Measurements from ENCODE around the gene MPV17.
"Not testable (repeated sequence)": the region's sequence is repeated elsewhere in the genome, so short reads cannot be mapped to it uniquely, and the experiment has no call there.

Gene MPV17, protein sequence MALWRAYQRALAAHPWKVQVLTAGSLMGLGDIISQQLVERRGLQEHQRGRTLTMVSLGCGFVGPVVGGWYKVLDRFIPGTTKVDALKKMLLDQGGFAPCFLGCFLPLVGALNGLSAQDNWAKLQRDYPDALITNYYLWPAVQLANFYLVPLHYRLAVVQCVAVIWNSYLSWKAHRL

DNA sequence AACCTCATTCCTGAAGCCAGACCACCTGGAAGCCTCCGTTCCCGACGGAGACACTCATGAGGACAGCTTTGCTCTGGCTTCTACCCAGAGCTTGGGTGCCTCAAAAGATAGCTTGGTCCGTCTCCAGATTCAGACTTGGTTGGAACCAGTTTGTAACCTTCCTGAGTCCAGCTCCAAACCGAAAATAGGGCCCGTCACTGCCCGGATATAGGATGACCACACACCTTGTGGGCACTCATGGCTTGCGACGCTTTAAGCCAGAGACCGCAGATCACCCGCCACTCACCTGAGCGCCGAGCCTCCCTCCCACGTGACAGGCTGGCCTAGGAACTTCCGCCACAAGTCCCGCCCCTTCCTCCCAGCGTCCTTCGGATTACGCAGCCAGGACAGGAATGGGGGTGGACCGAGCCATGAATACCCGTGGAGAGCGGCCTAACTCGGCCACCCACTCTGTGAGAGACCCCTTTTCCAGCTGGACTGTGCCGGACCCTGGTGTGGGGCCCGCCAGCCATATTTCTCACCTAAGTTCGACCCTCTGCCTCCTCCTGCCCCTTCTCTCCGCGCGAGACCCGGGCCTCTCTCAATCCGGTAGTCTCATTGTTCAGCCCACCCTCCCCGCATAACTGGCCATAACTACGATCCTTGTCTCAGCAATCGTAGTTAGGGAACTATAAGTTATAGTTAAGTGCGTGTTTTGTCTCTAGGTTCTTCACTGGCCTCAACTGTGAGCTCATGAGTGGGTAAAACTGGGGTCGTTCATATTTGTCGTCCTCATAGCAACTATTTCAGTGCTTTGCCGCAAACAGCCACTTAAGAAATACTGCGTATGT is at the start of gene MPV17:
TSS of gene MPV17 (minus strand) at position 332 of the 830 bp plus-strand sequence. CDS start 580 bp downstream, outside the sequence.
- DNase-seq, result peak; percentile 73

DNA sequence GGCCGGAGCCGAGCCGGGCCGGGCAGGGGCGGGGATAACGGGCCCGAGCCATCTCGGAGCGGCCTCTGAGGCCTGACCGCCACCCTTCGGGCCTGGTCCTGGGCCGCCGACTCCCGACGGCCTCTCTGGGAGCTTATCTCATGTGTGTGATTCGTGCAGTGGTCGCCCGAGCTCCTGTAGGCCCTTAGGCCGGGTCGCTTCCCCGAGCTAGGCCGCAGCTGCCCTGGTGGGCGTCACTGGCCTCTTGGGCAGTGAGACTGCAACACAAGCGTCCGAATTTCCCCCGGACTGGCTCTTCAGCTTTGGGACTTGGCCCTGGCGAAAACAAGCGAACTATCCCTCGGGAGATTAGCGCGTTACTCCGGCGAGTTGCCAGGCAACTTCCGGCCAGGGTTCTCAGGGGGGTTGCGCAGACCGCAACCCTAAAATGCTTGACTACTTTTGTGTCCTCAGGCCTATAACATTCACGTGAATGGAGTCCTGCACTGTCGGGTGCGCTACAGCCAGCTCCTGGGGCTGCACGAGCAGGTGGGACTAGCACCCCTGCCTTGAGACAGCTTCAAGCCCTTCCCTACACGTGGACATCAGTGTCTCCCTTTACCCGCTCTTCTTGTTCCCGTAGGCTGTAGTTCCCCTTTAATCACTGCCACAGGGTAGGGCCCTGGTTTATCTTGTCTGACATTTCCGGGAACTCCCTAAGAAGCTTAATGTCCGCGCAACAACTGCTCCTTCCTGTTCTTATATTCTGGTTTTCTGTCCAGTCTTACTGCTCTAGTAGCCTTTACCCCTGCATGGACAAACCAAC is 48.1 kb upstream of the MPV17 start:
- DNase-seq, result no peak

DNA sequence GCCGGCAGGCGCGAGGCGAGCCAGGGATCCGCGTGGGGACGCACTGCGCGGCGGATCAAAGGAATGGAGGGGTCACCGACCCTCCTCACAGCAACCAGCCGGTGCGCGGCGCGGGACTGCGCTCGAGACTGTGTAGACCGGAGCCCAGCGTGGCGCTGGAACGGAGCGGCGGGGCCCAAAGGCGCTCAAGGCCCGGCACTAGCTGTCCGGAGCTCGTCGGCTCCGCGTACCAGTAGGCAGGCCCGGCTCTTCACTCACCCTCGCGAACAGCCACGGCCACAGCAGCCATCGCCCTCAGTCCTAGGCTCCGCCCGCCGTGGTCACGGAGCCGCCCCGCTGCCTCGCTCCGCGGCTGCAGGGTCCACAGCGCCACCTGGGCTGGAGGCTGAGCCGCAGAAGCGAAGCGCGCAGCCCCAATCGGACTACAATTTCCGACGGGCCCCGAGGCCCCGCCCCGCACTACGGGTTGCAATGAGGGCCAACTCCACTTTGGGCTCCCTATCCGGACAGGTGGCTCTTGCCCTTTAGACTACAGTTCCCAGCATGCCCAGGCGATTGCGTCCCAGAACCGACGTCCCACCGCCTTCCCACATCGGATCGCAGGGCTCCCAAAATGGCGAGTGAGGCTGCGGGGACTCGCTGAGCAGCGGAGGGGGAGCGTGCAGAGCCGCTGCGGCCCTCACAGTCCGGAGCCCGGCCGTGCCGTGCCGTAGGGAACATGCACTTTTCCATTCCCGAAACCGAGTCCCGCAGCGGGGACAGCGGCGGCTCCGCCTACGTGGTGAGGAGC is 47.3 kb upstream of the MPV17 start, which contains the start of the genes EIF2B4 and SNX17:
TSS of gene EIF2B4 (minus strand) at position 313 of the 790 bp plus-strand sequence. CDS start at position 289, 24 bp downstream.
TSS of gene SNX17 (plus strand) at position 591 of the 790 bp plus-strand sequence. CDS start at position 719, 128 bp downstream.
- peak; percentile 94 for DNase-seq

DNA sequence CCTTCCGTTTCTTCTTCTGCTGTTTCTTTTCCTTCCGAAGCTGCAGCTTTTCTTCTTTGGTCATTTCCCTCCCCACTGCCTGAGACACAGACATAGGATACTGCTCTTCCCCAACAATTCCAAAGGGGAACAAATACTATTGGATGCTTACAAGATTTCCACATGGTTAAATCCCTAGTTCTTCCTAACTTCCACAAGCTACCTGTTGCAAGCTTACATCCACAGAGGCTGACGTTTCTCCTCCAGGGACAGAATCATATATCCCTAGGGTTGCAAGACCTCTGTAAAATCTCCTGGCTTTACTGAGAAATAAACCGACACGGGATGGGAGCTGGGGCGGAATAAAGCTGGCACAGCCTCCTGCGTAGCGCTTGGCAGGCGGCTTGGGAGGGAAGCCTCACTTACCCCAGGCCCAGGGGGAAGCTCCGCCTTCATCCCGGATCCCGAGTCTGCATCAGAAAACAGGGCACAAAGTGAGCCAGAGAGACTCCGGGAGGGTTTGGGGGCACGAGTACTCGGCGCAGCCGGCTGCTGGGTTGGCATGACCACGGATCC is 46.7 kb upstream of the MPV17 start:
- DNase-seq, result no peak

DNA sequence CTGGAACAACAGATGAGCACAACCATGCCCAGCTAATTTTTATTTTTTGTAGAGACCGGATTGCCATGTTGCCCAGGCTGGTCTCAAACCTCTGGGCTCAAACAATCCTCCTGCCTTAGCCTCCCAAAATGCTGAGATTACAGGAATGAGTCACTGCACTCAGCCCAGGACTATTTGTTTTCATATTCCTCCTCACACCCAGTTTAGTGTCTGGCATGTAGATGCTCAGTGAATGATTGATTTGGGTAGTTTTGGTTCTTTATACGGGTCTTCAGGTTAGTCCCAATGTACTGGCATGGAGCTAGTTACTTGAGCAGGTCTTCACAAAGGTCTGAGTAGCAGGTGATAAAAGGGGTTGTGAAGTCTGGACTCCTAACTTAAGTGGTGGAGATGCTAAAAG is 41.0 kb upstream of the MPV17 start:
- no peak for DNase-seq

DNA sequence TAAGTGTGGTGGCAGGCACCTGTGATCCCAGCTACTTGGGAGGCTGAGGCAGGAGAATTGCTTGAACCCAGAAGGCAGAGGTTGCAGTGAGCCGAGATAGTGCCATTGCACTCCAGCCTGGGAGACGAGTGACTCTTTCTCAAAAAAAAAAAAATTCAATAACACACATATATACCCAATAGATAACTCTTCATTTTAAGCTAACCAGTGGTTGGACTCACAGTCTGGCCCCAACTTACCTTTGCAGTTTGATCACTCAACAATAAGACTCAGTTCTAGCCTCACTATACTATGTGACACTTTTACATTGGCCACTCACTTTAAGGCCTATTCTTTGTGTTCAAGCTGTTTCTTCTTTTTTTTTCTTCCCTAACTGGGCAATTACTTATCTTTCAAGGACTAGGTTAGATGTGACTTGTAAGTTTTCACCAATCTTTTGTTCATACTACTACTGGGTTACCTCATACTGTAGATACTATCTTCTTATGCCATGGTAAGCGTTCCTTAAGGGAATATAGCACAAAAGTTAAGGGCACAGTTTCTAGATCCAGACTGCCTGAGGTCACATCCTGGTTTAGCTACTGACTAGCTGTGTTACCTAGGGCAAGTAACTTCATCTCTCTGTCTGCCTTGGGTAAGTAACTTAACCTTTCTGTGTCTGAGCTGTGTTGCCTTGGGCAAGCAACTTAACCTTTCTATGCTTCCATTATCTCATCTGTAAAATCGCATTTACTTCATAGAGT is 40.0 kb upstream of the MPV17 start:
- DNase-seq, result no peak

DNA sequence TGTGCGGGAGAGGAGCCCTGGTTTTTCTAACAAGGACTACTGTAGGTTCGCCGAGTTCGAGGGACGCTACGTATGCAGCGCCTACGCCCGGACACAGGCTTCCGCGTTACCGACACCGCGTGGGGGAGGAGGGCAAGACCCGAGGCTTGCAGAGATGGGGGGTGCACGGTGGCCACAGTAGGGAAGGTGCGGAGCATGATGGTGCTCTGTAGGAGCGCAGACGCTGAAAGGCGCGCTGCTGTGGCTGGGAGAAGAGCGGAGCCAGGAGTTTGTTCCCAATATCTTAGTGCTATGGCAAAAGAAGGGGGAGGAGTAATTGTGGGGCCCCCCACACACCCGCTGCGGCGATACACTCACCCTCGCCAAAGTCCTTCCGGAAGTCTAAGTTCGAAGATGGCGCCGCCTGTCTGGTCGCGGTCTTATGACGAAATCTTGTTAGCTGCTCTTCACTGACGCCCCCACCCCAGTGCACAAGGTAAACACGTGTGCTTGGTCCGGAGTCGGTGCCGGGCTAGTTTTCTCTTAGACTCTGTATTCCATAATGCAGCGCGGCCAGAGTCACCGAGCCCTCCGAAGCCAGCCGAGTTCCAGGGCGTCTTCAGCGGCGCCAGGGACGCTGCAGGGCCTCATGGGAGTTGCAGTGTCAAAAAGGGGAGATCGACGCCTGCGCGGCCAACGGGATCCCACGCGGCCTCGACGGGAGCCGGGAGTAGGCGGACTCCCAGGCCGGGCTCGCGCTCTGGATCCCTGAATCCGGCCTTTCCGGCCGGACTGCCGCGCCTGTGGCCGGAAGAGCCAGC is 33.7 kb upstream of the MPV17 start, which contains the start of gene GTF3C2:
TSS of gene GTF3C2 (minus strand) at position 383 of the 800 bp plus-strand sequence. CDS start 13,210 bp downstream, outside the sequence.
- DNase-seq, result peak; percentile 93

DNA sequence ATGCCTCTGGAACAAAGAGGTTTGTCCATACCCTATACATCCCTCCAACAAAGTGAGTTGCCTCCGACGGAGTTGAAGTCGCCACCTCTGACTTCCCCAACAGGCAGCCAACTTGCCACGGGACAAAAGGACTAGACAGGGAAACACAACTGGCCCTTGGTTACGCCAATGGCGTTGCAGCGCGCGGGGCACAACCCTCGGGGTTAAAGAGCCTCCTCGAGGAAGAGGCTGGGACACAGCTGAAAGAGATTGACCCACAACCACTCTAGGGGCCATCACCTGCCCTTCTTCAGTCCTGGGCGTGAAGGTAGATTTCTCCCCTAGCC is 33.1 kb upstream of the MPV17 start:
- DNase-seq, result no peak

DNA sequence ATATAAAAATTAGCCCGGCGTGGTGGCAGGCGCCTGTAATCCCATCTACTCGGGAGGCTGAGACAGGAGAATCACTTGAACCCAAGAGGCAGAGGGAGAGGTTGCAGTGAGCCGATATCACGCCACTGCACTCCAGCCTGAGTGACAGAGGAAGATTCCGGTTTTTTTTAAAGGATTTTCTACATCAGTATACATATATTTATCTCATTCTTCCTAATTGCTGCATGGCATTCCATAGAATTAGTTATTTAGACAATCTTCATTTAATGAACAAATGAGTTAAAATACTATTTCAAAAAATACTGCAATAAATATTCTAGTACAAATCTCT is 31.7 kb upstream of the MPV17 start:
- no peak for DNase-seq

DNA sequence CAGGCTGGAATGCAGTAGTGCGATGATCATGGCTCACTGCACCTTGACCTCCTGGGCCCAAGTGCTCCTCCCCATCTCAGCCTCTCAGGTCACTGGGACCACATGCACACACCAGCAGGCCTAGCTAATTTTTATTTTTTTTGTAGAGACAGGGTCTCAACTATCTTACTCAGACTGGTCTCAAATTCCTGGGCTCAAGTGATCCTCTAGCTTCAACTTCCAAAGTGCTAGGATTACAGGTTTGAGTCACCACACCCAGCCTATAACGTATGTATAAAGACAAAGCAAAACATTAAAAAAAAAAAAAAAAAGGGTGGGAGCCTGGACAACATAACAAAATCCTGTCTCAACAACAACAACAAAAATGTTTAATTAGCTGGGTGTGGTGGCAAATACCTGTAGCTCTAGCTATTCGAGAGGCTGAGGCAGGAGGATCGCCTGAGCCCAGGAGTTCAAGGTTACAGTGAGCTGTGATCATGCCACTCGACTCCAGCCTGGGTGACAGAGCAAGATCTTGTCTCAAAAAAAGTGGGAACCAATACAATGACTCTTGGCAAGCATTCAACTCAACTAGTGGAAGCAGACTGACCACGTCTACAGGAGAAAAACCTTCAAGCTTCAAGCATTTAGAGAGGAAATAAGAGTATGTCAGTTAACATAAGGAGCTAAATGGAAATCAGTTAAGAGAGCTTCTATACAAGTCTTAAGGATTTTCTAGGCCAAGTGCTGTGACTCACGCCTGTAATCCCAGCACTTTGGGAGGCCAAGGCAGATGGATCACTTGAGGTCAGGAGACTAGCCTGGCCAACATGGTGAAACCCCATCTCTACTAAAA is 31.1 kb upstream of the MPV17 start:
- DNase-seq, result no peak

DNA sequence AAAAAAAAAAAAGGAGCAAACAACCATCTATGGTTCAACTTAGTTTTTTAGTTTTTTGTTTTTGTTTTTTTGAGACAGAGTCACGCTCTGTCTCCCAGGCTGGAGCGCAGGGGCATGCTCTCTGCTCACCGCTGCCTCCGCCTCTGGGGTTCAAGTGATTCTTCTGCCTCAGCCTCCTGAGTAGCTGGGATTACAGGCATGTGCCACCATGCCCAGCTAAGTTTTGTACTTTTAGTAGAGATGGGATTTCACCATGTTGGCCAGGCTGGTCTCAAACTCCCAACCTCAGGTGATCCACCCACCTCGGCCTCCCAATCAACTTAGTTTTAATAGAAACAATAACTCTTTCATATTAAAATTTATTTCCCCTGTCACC is 30.5 kb upstream of the MPV17 start:
- DNase-seq, result not testable (repeated sequence)

DNA sequence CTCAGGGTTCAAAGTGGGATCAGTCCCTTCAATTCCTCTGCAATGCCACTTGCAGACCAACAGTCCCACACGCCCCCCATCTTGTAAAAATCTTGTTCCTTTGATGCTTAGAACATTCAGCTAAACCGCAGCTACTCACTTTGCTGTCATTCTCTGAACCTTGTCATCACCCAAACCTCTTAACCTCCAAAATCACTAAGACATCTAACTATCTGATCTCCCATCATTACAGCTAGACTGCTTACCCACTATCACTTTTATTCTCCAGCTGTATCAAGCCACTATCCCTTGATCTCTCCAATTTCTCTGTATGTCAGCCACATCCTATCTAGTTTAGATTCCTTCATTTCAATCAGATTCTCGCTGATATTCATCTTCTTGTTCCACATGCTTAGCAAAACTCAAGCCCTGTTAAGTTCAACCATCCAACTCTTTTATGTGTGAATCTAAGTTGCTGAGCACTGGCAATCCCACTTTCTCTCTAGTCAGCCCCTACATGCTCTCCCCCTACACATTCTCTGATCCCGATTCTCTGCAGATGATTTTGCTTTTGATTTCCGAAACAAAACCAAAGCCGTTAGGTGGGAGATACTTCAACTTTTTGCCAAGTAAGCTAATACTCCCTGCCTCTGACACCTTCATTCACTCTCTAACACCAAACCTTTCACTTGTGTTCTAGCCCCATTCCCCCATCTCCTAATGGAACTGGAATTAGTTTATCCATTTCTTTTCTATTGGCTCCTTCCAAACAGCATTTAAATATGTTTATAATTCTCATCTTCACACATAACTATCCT is 29.1 kb upstream of the MPV17 start:
- DNase-seq, result no peak

DNA sequence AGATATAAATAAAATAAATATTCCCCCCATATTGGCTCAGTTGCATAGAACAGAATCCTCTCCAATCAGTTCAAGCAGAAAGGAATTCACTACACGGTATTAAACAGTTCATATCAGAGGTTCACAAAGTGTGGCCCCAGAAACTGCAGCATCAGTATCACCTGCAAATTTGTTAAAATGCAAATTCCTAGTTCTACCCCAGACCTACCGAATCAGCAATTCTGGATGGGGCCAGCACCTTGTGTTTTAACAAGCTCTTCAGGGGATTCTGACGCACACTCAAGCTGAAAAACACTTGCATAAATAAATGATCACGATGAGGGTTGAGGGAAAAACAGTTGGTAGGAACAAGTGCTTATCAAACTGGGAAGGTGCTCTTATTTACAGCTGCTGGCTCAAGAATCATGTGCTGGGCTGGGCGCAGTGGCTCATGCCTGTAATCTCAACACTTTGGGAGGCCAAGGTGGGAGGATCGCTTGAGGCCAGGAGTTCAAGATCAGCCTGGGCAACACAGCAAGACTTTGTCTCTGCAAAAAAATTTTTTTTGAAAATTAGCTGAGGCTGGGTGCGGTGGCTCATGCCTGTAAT is 27.3 kb upstream of the MPV17 start:
- no peak for DNase-seq

DNA sequence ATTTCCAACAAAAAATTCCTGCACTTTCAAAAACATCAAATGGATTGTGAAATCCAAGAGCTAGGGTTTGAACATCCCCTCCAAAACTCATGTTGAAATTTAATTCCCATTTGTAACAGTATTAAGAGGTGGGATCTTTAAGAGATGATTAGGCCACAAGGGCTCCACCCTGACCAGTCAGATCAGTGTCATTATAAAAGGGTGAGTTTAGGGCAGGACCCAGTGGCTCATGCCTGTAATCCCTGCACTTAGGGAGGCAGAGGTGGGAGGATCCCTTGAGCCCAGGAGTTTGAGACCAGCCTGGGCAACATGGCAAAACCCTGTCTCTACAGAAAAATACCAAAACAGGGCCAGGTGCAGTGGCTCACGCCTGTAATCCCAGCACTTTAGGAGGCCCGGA is 24.7 kb upstream of the MPV17 start:
- DNase-seq, result no peak

DNA sequence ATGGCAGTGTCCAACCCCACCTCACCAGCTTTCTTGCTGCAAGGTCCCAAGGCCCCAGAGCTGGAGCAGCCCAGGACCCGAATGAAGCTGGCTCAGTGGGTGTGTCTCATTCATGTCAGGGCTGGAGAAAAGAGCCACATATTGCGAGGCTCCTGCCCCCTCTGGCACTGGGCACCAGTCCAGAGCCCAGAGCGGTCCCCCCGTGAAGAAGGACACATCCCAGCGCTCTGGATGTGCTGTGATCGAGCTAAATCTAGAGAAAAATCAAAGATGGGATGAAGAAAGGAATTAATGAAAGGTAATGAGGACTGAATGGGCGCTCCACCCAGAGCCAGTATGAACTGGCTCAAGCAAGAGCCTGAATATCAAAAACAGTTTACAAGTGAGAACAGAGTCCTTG is 13.3 kb upstream of the MPV17 start:
- no peak for DNase-seq

DNA sequence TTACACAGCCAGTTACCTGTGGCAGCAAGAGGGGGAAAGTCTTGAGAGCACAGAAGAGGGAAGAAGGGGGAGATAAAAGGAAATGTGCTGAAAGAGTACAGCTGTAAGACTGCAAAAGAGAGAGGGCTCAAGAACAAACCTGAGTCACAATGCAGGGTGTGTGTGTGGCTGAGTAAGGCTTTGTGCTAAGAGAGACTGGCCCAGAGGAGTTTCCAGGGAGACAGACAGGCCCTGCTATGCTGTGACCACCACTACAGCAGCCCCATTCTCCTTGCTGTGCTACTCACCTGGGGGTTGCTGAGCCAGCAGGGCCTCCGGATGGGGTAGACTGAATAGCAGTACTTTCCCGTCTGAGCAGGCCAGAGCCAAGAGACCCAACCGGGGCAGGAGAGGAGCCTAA is 12.4 kb upstream of the MPV17 start:
- no peak for DNase-seq

DNA sequence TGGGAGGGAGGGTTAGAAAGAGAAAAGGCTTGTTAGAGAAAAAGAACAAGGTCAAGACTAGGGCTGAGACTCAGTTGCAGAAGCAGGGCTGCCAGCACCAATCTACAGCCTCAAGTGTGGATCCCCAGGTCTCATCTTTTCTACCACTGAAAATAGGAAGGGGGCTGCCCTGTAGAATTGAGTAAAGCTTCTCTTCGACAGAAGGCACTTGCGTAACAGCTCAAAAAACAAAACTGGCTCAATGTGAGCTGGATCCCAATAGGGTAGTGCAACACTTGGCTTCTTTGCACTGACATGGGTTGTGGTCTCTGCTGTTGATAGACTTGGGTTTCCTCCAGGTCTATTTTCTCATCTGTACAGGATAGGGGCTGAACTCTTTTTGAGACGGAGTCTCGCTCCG is 1.8 kb upstream of the MPV17 start:
- DNase-seq, result no peak

DNA sequence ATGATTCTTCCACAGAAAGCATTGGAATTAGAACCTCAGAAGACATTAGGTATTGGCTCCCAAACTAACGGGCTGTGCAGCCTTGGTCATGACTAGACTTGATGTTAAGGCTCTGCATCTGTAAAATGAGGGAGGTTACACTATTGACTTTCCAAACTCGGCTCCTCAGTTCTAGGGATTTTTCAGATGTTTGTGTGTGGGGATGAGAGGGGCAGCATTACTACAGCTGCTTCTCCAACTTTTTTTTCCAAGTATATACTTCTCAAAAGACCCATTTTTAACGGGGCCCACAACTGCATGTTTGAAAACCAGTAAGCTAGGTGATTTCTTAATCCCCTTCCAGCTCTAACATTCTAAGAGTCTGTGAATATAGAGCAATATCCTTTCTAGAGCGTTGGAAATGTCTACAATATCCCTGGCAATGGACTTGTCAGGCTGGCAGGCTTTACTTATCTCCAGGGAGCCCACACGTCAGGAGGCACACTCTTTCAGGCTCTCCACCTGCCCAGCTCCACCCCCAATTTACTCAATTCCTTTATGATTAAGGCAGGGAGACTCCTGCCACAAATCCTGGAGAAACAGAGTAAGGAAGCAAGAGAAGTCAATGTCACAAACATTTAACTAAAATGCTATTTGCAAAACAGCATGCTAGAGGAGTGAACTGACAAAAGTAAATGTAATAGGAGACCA is 844 bp upstream of the MPV17 start:
- no peak for DNase-seq

Data from NCI-H1092 (cell line).